HCT116 (cell line): ENCODE results near the gene SYNJ2. TPM values are rescaled to one million over a fixed set of nuclear protein-coding genes. Genes with fewer than 3 reads are reported as not detected.

Source experiments
- ATAC-seq: fragments of 200-7000 bp; cut with Tn5 transposase; 2 replicates; pipeline ENCODE4 v1.9.1; 2020; ENCODE audit warnings: mild to moderate bottlenecking, moderate library complexity
- BruUV-seq: library from RNA; stranded (reverse); fragments of 400-500 nt; replicated peaks from 2 replicates; lab custom pipeline; 2021; lab: Mats Ljungman, UMichigan
- CTCF ChIA-PET: fragments of 300-600 bp; sonication (Branson Sonifier 250); formaldehyde crosslinking; loops from one replicate; lab custom pipeline; 2021; ENCODE audit warnings: antibody characterized with exemption; lab: Charles Lee
- POLR2A ChIA-PET: fragments of 300-600, 350-600 bp; sonication (Branson Sonifier 250); formaldehyde crosslinking; loops from one replicate; lab custom pipeline; 2021; ENCODE audit warnings: antibody characterized with exemption; lab: Charles Lee
- RAD21 ChIA-PET, 2 experiments: fragments of 300-600 bp; sonication (Branson Sonifier 250); formaldehyde crosslinking; loops; one replicate each; lab custom pipeline; 2023; ENCODE audit warnings: low total read pairs in 2 of 2; ENCODE audit not compliant: uncharacterized antibody in 2 of 2, unreplicated experiment in 2 of 2, low non-redundant PET in 1 of 2; lab: Charles Lee
- DNase-seq: peaks from one replicate; pipeline ENCODE4 v3.0.0-alpha.2; 2010; ENCODE audit warnings: low read depth, low spot score
- H2AFZ ChIP-seq: fragments of 200-600 bp; shearing (Covaris generic), sonication (generic); 2 replicates; pipeline ENCODE4 v1.6.1; 2017; ENCODE audit warnings: low read depth, mixed run types, mixed read lengths, antibody characterized with exemption, low read length; ENCODE audit not compliant: poor library complexity, severe bottlenecking
- H3K27ac ChIP-seq: 2 replicates; pipeline ENCODE4 v1.5.1; 2012; ENCODE audit warnings: low read depth, low read length
- H3K27me3 ChIP-seq: fragments of 200-600 bp; sonication (generic); 2 replicates; pipeline ENCODE4 v1.6.1; 2016; ENCODE audit warnings: mixed run types, low read length, mixed read lengths; ENCODE audit not compliant: insufficient read depth
- H3K36me3 ChIP-seq, 2 experiments: fragments of 200-500 bp in 1 of 2; fragments of 200-600 bp in 1 of 2; sonication (Bioruptor generic) in 1 of 2; sonication (generic) in 1 of 2; 2 replicates each; pipeline versions ENCODE4 v1.5.1 to v1.6.1; 2014 to 2016; ENCODE audit warnings: low read length in 2 of 2, inconsistent platforms in 1 of 2, mixed read lengths in 1 of 2, mixed run types in 1 of 2; ENCODE audit not compliant: insufficient read depth in 2 of 2, control insufficient read depth in 1 of 2
- H3K4me1 ChIP-seq, 2 experiments: fragments of 200-600 bp in 1 of 2; sonication (generic) in 1 of 2; 2 replicates each; pipeline versions ENCODE4 v1.5.1 to v1.6.1; 2012 to 2017; ENCODE audit warnings: low read length in 2 of 2, inconsistent platforms in 1 of 2, mild to moderate bottlenecking in 1 of 2, mixed read lengths in 1 of 2, mixed run types in 1 of 2, moderate library complexity in 1 of 2; ENCODE audit not compliant: insufficient read depth in 2 of 2, control insufficient read depth in 1 of 2
- H3K4me2 ChIP-seq: fragments of 200-600 bp; sonication (generic); 2 replicates; pipeline ENCODE4 v1.6.1; 2017; ENCODE audit warnings: mixed run types, low read length, mixed read lengths
- H3K4me3 ChIP-seq, 2 experiments: fragments of 200-600 bp in 1 of 2; sonication (generic) in 1 of 2; replicated peaks in 1 of 2; 2 replicates each; pipeline ENCODE4 v1.5.1; 2011 to 2016; ENCODE audit warnings: low read length in 2 of 2, control low read depth in 1 of 2, low read depth in 1 of 2, mild to moderate bottlenecking in 1 of 2, mixed read lengths in 1 of 2, mixed run types in 1 of 2
- H3K79me2 ChIP-seq: fragments of 200-600 bp; sonication (generic); 2 replicates; pipeline ENCODE4 v1.6.1; 2017; ENCODE audit warnings: mild to moderate bottlenecking, mixed run types, low read length, moderate library complexity, mixed read lengths; ENCODE audit not compliant: insufficient read depth
- H3K9ac ChIP-seq: fragments of 200-600 bp; sonication (generic); 2 replicates; pipeline ENCODE4 v1.6.1; 2016; ENCODE audit warnings: low read length, mixed read lengths
- H3K9me2 ChIP-seq: fragments of 200-600 bp; sonication (generic), shearing (Covaris generic); 2 replicates; pipeline ENCODE4 v1.6.1; 2017; ENCODE audit warnings: mixed run types, mild to moderate bottlenecking, moderate library complexity; ENCODE audit not compliant: insufficient read depth
- H3K9me3 ChIP-seq, 2 experiments: fragments of 200-500 bp in 1 of 2; fragments of 200-600 bp in 1 of 2; sonication (Bioruptor generic) in 1 of 2; sonication (generic) in 1 of 2; 2 replicates each; pipeline ENCODE4 v1.6.1; 2014 to 2017; ENCODE audit warnings: low read length in 2 of 2, mixed read lengths in 2 of 2, inconsistent platforms in 1 of 2, low read depth in 1 of 2, mild to moderate bottlenecking in 1 of 2, mixed run types in 1 of 2, moderate library complexity in 1 of 2; ENCODE audit not compliant: control insufficient read depth in 1 of 2, insufficient read depth in 1 of 2
- H4K20me1 ChIP-seq: fragments of 200-600 bp; sonication (generic), shearing (Covaris generic); 2 replicates; pipeline ENCODE4 v1.6.1; 2017; ENCODE audit warnings: mixed run types, mild to moderate bottlenecking, moderate library complexity; ENCODE audit not compliant: insufficient read depth
- ATF3 ChIP-seq: IDR thresholded peaks from 2 replicates; pipeline ENCODE4 v1.6.1; 2012
- CBX3 ChIP-seq: IDR thresholded peaks from 2 replicates; pipeline ENCODE4 v1.6.1; 2012; ENCODE audit warnings: low read depth
- ELF1 ChIP-seq: IDR thresholded peaks from 2 replicates; pipeline ENCODE4 v1.6.1; 2012; ENCODE audit warnings: low read depth, borderline replicate concordance
- EZH2phosphoT487 ChIP-seq: fragments of 200-600 bp; IDR thresholded peaks from 2 replicates; pipeline ENCODE4 v1.6.1; 2018; ENCODE audit warnings: antibody characterized with exemption, borderline replicate concordance
- FOSL1 ChIP-seq: IDR thresholded peaks from 2 replicates; pipeline ENCODE4 v1.6.1; 2012; ENCODE audit warnings: low read depth
- JUND ChIP-seq: IDR thresholded peaks from 2 replicates; pipeline ENCODE4 v1.6.1; 2012
- MAX ChIP-seq: IDR thresholded peaks from 2 replicates; pipeline ENCODE4 v1.6.1; 2012
- POLR2A ChIP-seq: IDR thresholded peaks from 2 replicates; pipeline ENCODE4 v1.7.0; 2011; ENCODE audit warnings: borderline replicate concordance; ENCODE audit not compliant: insufficient read depth, insufficient read length; ENCODE audit errors: extremely low read depth
- POLR2AphosphoS5 ChIP-seq: IDR thresholded peaks from 2 replicates; pipeline ENCODE4 v1.6.1; 2011; ENCODE audit warnings: mild to moderate bottlenecking, low read depth, low read length, moderate library complexity
- RAD21 ChIP-seq: IDR thresholded peaks from 2 replicates; pipeline ENCODE4 v1.6.1; 2012; ENCODE audit warnings: low read depth, mild to moderate bottlenecking
- REST ChIP-seq: IDR thresholded peaks from 2 replicates; pipeline ENCODE4 v1.6.1; 2012; ENCODE audit warnings: low read depth
- SIN3A ChIP-seq: IDR thresholded peaks from 2 replicates; pipeline ENCODE4 v1.6.1; 2012; ENCODE audit warnings: low read depth
- SP1 ChIP-seq: IDR thresholded peaks from 2 replicates; pipeline ENCODE4 v1.6.1; 2012; ENCODE audit warnings: low read depth
- SRF ChIP-seq: IDR thresholded peaks from 2 replicates; pipeline ENCODE4 v1.6.1; 2012; ENCODE audit warnings: low read depth
- YY1 ChIP-seq: IDR thresholded peaks from 2 replicates; pipeline ENCODE4 v1.6.1; 2011; ENCODE audit warnings: low read length, low read depth, moderate library complexity, mild to moderate bottlenecking; ENCODE audit not compliant: insufficient replicate concordance; ENCODE audit errors: extremely low read depth
- ZBTB33 ChIP-seq: IDR thresholded peaks from 2 replicates; pipeline ENCODE4 v1.6.1; 2011; ENCODE audit warnings: mild to moderate bottlenecking, low read length, moderate library complexity; ENCODE audit not compliant: insufficient replicate concordance; ENCODE audit errors: extremely low read depth
- ZFX ChIP-seq: fragments of 450-650 bp; IDR thresholded peaks from 2 replicates; pipeline ENCODE4 v1.6.1; 2017
- ZNF274 ChIP-seq: fragments of 200-500 bp; sonication (Bioruptor generic); IDR thresholded peaks from 2 replicates; pipeline ENCODE4 v1.6.1; 2014; ENCODE audit warnings: mild to moderate bottlenecking, low read depth, low read length, inconsistent platforms
- intact Hi-C: fragments of 100-400 bp; cut with micrococcal nuclease; formaldehyde crosslinking; loops from 2 replicates; pipeline ENCODE4 v1.10.0; 2022
- total RNA-seq: library from RNA; stranded (reverse); gene quantifications from one replicate; pipeline ENCODE4 v1.2.1, GENCODE V29; 2021; ENCODE audit not compliant: unreplicated experiment

The SYNJ2 gene
- total RNA-seq, 1 experiment from 2014 or later: 23.9 TPM

GRCh38 chr6:158061709-158062461, 80.2 kb downstream of the SYNJ2 start:
- no peaks in the 10 kb centered on the region for H3K79me2 ChIP-seq
- ChIA-PET RAD21 (no interaction called here), POLR2A (no interaction called here), CTCF (interaction anchor here (3.5 kb wide), 1 partner anchor 9 kb away, joined by 18 read pairs; no protein-coding TSS in a partner anchor)
- intact Hi-C loops: no loop called here
- no peaks in the 10 kb centered on the region for H4K20me1 ChIP-seq
- no peaks in the 10 kb centered on the region for H3K9me3 ChIP-seq
- no peaks in the 10 kb centered on the region for H3K27me3 ChIP-seq
- no peak overlapping the region for H3K4me3 ChIP-seq
- no peak for TF ChIP-seq ELF1
- TF ChIP-seq ZFX: no peak
- TF ChIP-seq ZBTB33: no peak
- no peak for TF ChIP-seq SP1
- TF ChIP-seq ZNF274: no peak
- no peak for TF ChIP-seq ATF3
- no peak for TF ChIP-seq EZH2phosphoT487
- no peak for TF ChIP-seq CBX3
- no peak for TF ChIP-seq JUND
- TF ChIP-seq RAD21: no peak
- TF ChIP-seq POLR2A: no peak
- TF ChIP-seq REST: no peak
- no peak for TF ChIP-seq FOSL1
- no peak for TF ChIP-seq SRF
- no peak for TF ChIP-seq SIN3A
- TF ChIP-seq POLR2AphosphoS5: no peak
- no peak for TF ChIP-seq YY1
- TF ChIP-seq MAX: no peak
- ATAC-seq: no peak
- no peak overlapping the region; the same call in 1 of the 2 replicates for H3K4me2 ChIP-seq
- H3K9ac ChIP-seq: 0 out of 2 replicates have a peak overlapping the region, but pooled peaks have one; percentile 62
- peaks cover 0 to 5% of the 10 kb centered on the region in 2 experiments; a peak in 2 of 4 replicates for H3K36me3 ChIP-seq
- no peak for DNase-seq
- no peak overlapping the region for H2AFZ ChIP-seq
- H3K4me1 ChIP-seq: peaks cover 40 to 51% of the 10 kb centered on the region in 2 experiments
- no peaks in the 10 kb centered on the region for H3K9me2 ChIP-seq
- no peak overlapping the region; the same call in 1 of the 2 replicates for H3K27ac ChIP-seq
- no TSS peak for BruUV-seq
